ENCODE data around the gene PRKAA2.
A peak's percentile ranks its signal among the peaks of the same experiment; 100 is the strongest.

Gene PRKAA2

DNA sequence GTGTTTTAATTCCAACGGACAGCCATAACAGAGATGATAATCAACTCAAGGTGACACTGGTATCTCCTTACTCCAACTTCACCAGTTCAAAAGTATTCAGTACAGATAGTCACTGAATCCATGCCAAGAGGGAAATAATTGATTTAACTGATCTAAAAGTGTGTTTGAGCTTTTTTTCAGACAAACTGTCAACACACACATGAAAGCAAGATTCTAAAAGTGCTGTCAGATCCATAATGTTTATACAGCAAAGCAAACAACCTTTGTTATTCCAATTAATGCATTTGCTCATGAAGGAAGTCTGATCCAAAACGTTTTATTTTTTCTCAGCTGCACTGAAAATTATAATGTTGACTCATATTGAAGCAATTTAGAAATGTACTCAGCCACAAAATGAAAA lies 5.9 kb upstream of the PRKAA2 start:
- DNase-seq (ENCODE audit: low spot score): no peak
- TF ChIP-seq, protein P1, sequence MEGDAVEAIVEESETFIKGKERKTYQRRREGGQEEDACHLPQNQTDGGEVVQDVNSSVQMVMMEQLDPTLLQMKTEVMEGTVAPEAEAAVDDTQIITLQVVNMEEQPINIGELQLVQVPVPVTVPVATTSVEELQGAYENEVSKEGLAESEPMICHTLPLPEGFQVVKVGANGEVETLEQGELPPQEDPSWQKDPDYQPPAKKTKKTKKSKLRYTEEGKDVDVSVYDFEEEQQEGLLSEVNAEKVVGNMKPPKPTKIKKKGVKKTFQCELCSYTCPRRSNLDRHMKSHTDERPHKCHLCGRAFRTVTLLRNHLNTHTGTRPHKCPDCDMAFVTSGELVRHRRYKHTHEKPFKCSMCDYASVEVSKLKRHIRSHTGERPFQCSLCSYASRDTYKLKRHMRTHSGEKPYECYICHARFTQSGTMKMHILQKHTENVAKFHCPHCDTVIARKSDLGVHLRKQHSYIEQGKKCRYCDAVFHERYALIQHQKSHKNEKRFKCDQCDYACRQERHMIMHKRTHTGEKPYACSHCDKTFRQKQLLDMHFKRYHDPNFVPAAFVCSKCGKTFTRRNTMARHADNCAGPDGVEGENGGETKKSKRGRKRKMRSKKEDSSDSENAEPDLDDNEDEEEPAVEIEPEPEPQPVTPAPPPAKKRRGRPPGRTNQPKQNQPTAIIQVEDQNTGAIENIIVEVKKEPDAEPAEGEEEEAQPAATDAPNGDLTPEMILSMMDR (IDR thresholded peaks at IDR 0.05; ENCODE audit: extremely low read depth, insufficient read depth, missing control alignments): no peak
- in situ Hi-C loops (cut with MboI; ENCODE audit: low pct_unique_long_range_greater_than_20kb, low sequenced_read_pairs, unreplicated experiment): no loop called here

DNA sequence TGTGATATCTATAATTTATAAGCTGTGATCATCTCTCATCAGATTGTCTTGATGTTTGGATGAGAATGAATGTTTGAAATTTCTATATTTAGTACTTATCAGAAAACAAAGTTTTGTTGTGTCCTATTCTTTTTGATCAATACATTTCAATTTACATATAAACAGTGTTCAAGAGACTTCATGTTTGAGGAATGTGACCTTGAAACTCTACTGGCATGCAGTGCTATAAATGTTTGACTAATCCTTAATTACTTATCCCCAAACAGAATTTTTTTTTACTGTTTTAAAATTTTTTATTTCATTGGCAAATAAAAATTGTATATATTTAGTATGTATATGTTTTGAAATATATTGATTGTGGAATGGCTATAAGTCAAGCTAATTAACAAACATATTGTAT lies 1.5 kb upstream of the PRKAA2 start:
- DNase-seq (ENCODE audit: low spot score): no peak
- in situ Hi-C loops (cut with MboI; ENCODE audit: low pct_unique_long_range_greater_than_20kb, low sequenced_read_pairs, unreplicated experiment): no loop called here
- TF ChIP-seq, protein P1 (IDR thresholded peaks at IDR 0.05; ENCODE audit: extremely low read depth, insufficient read depth, missing control alignments): no peak

DNA sequence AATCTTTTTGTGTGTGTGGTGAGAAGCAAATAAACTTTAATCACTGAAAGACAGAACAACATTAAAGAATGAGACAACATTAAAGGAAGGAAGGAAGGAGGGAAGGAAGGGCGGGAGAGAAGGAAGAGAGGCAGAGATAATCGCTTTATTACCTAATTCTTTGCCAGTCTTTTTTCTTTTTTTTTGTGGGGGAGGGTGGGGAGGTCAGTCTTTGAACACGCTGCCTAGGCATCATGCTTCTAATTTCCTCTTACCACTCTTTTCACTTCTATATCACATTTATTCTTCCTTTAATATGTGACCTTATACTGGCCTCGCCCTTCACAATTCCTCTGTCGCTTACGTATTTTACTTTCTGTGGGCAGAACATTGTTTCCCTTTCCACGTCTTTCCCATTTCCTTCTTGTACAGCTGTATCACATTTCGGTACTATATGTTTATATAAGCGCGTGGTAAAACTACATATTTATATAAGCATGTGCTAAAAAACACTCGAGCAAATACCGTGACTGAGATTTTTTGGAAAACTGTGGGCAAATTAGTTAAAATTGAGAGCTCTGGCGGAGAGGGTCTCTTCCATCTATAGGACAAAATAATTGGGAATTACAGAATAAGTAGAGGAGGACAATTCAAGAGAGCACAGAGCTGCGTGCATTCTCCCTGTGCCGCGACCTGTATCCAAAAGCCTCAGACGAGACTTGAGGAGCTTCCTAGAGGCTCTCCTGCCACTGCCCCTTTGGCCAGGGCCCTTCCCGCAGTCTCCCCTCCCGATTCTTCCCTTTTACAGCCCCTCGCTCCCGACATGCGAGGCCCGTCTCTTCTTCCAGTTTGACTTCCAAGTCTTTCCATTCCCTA lies 823 bp upstream of the PRKAA2 start:
- in situ Hi-C loops (cut with MboI; ENCODE audit: low pct_unique_long_range_greater_than_20kb, low sequenced_read_pairs, unreplicated experiment): no loop called here
- peak; percentile 18 for DNase-seq (ENCODE audit: low spot score)
- TF ChIP-seq, protein P1 (IDR thresholded peaks at IDR 0.05; ENCODE audit: extremely low read depth, insufficient read depth, missing control alignments): no peak

GRCh38 chr1:56645677-56646305 lies 677 bp downstream of the PRKAA2 start:
- in situ Hi-C loops (cut with MboI; ENCODE audit: low pct_unique_long_range_greater_than_20kb, low sequenced_read_pairs, unreplicated experiment): no loop called here

GRCh38 chr1:56646611-56647010 lies 1.5 kb downstream of the PRKAA2 start:
- in situ Hi-C loops (cut with MboI; ENCODE audit: low pct_unique_long_range_greater_than_20kb, low sequenced_read_pairs, unreplicated experiment): no loop called here
- DNase-seq (ENCODE audit: low spot score): no peak
- TF ChIP-seq, protein P1 (IDR thresholded peaks at IDR 0.05; ENCODE audit: extremely low read depth, insufficient read depth, missing control alignments): no peak

More at GRCh38 chr1:56645677-56646305, 677 bp downstream of the PRKAA2 start:
- peak; percentile 13 for DNase-seq (ENCODE audit: low spot score)
- TF ChIP-seq, protein P1 (IDR thresholded peaks at IDR 0.05; ENCODE audit: extremely low read depth, insufficient read depth, missing control alignments): no peak

GRCh38 chr1:56647106-56647505 lies 2.0 kb downstream of the PRKAA2 start:
- no peak for DNase-seq (ENCODE audit: low spot score)
- in situ Hi-C loops (cut with MboI; ENCODE audit: low pct_unique_long_range_greater_than_20kb, low sequenced_read_pairs, unreplicated experiment): no loop called here

More at GRCh38 chr1:56647106-56647505, 2.0 kb downstream of the PRKAA2 start:
- TF ChIP-seq, protein P1 (IDR thresholded peaks at IDR 0.05; ENCODE audit: extremely low read depth, insufficient read depth, missing control alignments): no peak

Measured in GM13977 (cell line).